Fibroblast of lung (primary cell): Measurements from ENCODE around the gene FNIP1. TPM values are rescaled to one million over a fixed set of nuclear protein-coding genes. Genes with fewer than 3 reads are reported as not detected.
A peak's percentile ranks its signal among the peaks of the same experiment; 100 is the strongest.

Experiments
- DNase-seq, 2 donors: peaks; one replicate each; pipeline versions ENCODE4 v3.0.0 to v3.0.0-alpha.2; 2010; ENCODE audit warnings: low read depth in 2 of 2
- H2AFZ ChIP-seq: 2 replicates; pipeline ENCODE4 v1.5.1; 2012; ENCODE audit warnings: low read length, control low read depth, inconsistent platforms
- H3K27ac ChIP-seq: 2 replicates; pipeline ENCODE4 v1.5.1; 2011; ENCODE audit warnings: low read length, control low read depth; ENCODE audit not compliant: insufficient read depth
- H3K27me3 ChIP-seq: 2 replicates; pipeline ENCODE4 v1.5.1; 2011; ENCODE audit warnings: mild to moderate bottlenecking, low read length; ENCODE audit not compliant: control insufficient read depth, insufficient read depth
- H3K36me3 ChIP-seq: 2 replicates; pipeline ENCODE4 v1.5.1; 2011; ENCODE audit warnings: low read length; ENCODE audit not compliant: control insufficient read depth, insufficient read depth
- H3K4me1 ChIP-seq: 2 replicates; pipeline ENCODE4 v1.5.1; 2011; ENCODE audit warnings: low read length; ENCODE audit not compliant: control insufficient read depth, insufficient read depth; ENCODE audit errors: extremely low read depth
- H3K4me2 ChIP-seq: 2 replicates; pipeline ENCODE4 v1.5.1; 2011; ENCODE audit warnings: low read length, control low read depth; ENCODE audit not compliant: insufficient read depth; ENCODE audit errors: extremely low read depth
- H3K4me3 ChIP-seq, 4 experiments: fragments of 200-600 bp in 1 of 4; sonication (generic) in 1 of 4; replicated peaks in 1 of 4; 2 replicates each; pipeline ENCODE4 v1.5.1; 2011 to 2016; ENCODE audit warnings: low read length in 4 of 4, low read depth in 3 of 4, mild to moderate bottlenecking in 3 of 4, control low read depth in 2 of 4, inconsistent platforms in 1 of 4, mixed read lengths in 1 of 4; ENCODE audit not compliant: insufficient read depth in 1 of 4; ENCODE audit errors: control extremely low read depth in 1 of 4
- H3K79me2 ChIP-seq: 2 replicates; pipeline ENCODE4 v1.5.1; 2012; ENCODE audit warnings: mild to moderate bottlenecking, low read length, inconsistent platforms; ENCODE audit not compliant: control insufficient read depth, insufficient read depth
- H3K9ac ChIP-seq: 2 replicates; pipeline ENCODE4 v1.5.1; 2011; ENCODE audit warnings: mild to moderate bottlenecking, low read length, control low read depth; ENCODE audit not compliant: insufficient read depth
- H3K9me3 ChIP-seq: 2 replicates; pipeline ENCODE4 v1.5.1; 2012; ENCODE audit warnings: low read depth, low read length; ENCODE audit not compliant: control insufficient read depth, insufficient read depth
- H4K20me1 ChIP-seq: 2 replicates; pipeline ENCODE4 v1.5.1; 2011; ENCODE audit warnings: low read length; ENCODE audit not compliant: control insufficient read depth, insufficient read depth; ENCODE audit errors: extremely low read depth
- EZH2 ChIP-seq: IDR thresholded peaks from 2 replicates; pipeline ENCODE4 v1.5.1; 2012; ENCODE audit warnings: low read length, control low read depth, mild to moderate bottlenecking; ENCODE audit errors: missing control alignments
- polyA plus RNA-seq, 2 donors: library from polyadenylated mRNA; depleted of rRNA in 1 of 2; stranded (reverse) in 1 of 2; unstranded in 1 of 2; fragments of >200 nt; gene quantifications; 2 replicates each; pipeline ENCODE4 v1.2.1, GENCODE V29; 2011 to 2012; ENCODE audit warnings: missing spikeins in 1 of 2
- total RNA-seq: library from RNA; depleted of rRNA; stranded (reverse); fragments of >200 nt; gene quantifications from 2 replicates; pipeline ENCODE4 v1.2.1, GENCODE V29; 2014
- TF ChIP-seq, protein P1 (sequence below), 2 donors: IDR thresholded peaks in 1 of 2; conservative IDR thresholded peaks in 1 of 2; 1 replicate in 1 of 2; 2 replicates in 1 of 2; pipeline ENCODE4 v1.5.1; 2011 to 2012; ENCODE audit warnings: low read length in 2 of 2, control low read depth in 1 of 2, inconsistent platforms in 1 of 2, low read depth in 1 of 2, mild to moderate bottlenecking in 1 of 2

The FNIP1 gene
- total and polyA plus RNA-seq, 2 donors (not counting 1 experiment from before 2014, with no cell fraction given): 36.4 to 97.8 TPM

DNA sequence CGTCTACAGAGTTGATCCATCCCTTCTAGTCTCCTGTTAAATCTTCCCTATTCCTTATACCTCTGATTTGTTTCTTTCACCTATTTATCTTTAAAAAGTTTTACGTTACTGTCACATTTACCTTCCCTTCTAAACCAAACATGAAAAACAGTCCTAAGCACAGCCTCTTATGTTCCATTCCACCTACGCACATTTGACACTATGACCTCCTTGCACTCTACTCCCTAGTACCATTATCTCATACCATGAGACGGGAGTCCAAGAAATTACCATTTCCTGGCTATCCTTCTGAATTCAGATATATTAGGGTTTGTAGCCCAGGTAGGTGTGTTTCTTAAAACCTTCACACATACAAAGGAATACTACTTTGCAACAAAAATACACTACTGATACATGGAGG, 25.1 kb downstream of the FNIP1 start:
- TF ChIP-seq, protein P1, sequence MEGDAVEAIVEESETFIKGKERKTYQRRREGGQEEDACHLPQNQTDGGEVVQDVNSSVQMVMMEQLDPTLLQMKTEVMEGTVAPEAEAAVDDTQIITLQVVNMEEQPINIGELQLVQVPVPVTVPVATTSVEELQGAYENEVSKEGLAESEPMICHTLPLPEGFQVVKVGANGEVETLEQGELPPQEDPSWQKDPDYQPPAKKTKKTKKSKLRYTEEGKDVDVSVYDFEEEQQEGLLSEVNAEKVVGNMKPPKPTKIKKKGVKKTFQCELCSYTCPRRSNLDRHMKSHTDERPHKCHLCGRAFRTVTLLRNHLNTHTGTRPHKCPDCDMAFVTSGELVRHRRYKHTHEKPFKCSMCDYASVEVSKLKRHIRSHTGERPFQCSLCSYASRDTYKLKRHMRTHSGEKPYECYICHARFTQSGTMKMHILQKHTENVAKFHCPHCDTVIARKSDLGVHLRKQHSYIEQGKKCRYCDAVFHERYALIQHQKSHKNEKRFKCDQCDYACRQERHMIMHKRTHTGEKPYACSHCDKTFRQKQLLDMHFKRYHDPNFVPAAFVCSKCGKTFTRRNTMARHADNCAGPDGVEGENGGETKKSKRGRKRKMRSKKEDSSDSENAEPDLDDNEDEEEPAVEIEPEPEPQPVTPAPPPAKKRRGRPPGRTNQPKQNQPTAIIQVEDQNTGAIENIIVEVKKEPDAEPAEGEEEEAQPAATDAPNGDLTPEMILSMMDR (conservative IDR thresholded peaks at IDR 0.05 in 1 of 2, IDR thresholded peaks at IDR 0.05 in 1 of 2; ENCODE audit: low read depth in 1 of 2, low read length in 2 of 2): no peak
- TF ChIP-seq EZH2: no peak
- no peak overlapping the region for H3K9ac ChIP-seq
- no peak for DNase-seq

DNA sequence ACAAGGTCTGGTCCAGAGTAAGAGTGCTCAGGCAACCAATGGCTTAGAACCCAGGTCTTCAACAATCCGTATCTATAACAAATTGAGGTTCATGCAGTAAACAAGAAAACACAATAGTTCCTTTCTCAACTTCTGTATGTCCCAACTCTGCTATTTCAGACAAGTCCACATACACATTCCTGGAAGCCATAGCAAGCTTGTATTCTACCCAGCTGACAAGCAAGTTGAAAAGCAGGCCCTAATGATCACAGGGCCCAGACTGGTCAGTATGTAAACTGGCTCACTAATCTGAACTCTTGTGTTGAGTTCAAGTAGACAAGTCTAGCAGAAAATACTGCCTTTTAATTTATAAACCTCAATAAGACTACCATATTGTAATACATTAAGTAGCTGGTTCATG, 26.9 kb downstream of the FNIP1 start:
- H4K20me1 ChIP-seq: peaks cover 22% of the 10 kb centered on the region
- H3K9me3 ChIP-seq: no peaks in the 10 kb centered on the region
- H3K27ac ChIP-seq: no peak overlapping the region
- H3K27me3 ChIP-seq: no peaks in the 10 kb centered on the region
- no peak overlapping the region for H3K4me2 ChIP-seq
- no peaks in the 10 kb centered on the region for H3K4me1 ChIP-seq
- H3K4me3 ChIP-seq: no peak overlapping the region
- TF ChIP-seq EZH2: no peak
- TF ChIP-seq, protein P1 (conservative IDR thresholded peaks at IDR 0.05 in 1 of 2, IDR thresholded peaks at IDR 0.05 in 1 of 2; ENCODE audit: low read depth in 1 of 2, low read length in 2 of 2): no peak
- DNase-seq: peak in 1 of 2 donors; percentile 40
- no peak overlapping the region for H3K9ac ChIP-seq
- peaks cover 96% of the 10 kb centered on the region for H3K79me2 ChIP-seq
- no peaks in the 10 kb centered on the region for H3K36me3 ChIP-seq
- H2AFZ ChIP-seq: no peak overlapping the region

More for the DNA sequence above, 25.1 kb downstream of the FNIP1 start:
- Histone ChIP-seq H3K27me3 (no peaks in the 10 kb centered on the region), H3K36me3 (no peaks in the 10 kb centered on the region), H3K4me1 (peaks cover 2% of the 10 kb centered on the region), H2AFZ (no peak overlapping the region), H4K20me1 (peaks cover 30% of the 10 kb centered on the region), H3K4me2 (no peak overlapping the region), H3K4me3 (no peak overlapping the region), H3K79me2 (peaks cover 95% of the 10 kb centered on the region), H3K9me3 (no peaks in the 10 kb centered on the region), H3K27ac (no peak overlapping the region)

DNA sequence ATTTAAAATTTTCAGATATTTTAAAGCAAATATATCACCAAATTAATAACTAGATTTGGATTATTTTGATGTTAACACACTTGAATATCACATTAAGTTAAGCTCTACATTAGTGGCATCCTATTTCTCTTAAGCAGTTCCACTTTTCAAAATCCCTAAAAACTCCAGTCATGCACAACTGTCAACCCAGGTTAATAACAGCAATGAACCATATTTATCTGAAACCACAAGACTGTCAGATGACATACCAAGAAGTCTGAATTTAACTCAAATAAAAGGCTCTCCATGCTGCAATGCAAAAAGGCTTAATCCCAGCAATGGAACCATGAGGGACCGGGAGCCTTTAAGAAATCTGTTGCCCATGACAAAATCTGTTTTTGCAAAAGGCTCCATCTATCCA, 27.5 kb downstream of the FNIP1 start:
- H3K79me2 ChIP-seq: peaks cover 97% of the 10 kb centered on the region
- H3K27ac ChIP-seq: no peak overlapping the region
- no peak for TF ChIP-seq EZH2
- TF ChIP-seq, protein P1 (conservative IDR thresholded peaks at IDR 0.05 in 1 of 2, IDR thresholded peaks at IDR 0.05 in 1 of 2; ENCODE audit: low read depth in 1 of 2, low read length in 2 of 2): no peak
- no peak overlapping the region for H2AFZ ChIP-seq
- H3K27me3 ChIP-seq: no peaks in the 10 kb centered on the region
- H4K20me1 ChIP-seq: peaks cover 21% of the 10 kb centered on the region
- no peaks in the 10 kb centered on the region for H3K9me3 ChIP-seq
- no peak overlapping the region for H3K4me2 ChIP-seq
- DNase-seq: no peak
- H3K4me1 ChIP-seq: no peaks in the 10 kb centered on the region
- no peak overlapping the region for H3K4me3 ChIP-seq
- no peaks in the 10 kb centered on the region for H3K36me3 ChIP-seq
- no peak overlapping the region for H3K9ac ChIP-seq
